GM06990 (cell line): Measurements from ENCODE around the gene AHRR.

Experiments used
- DNase-seq: peaks from one replicate; pipeline ENCODE4 v3.0.0-alpha.2; 2011; ENCODE audit not compliant: insufficient read length; ENCODE audit errors: extremely low read depth
- H3K27me3 ChIP-seq: replicated peaks from 2 replicates; pipeline ENCODE4 v1.6.0; 2011; ENCODE audit warnings: low read length; ENCODE audit not compliant: control insufficient read depth, insufficient read depth
- H3K36me3 ChIP-seq: 2 replicates; pipeline ENCODE4 v1.5.1; 2011; ENCODE audit warnings: low read length; ENCODE audit not compliant: control insufficient read depth, insufficient read depth
- H3K4me3 ChIP-seq: replicated peaks from 2 replicates; pipeline ENCODE4 v1.5.1; 2011; ENCODE audit warnings: low read depth, mild to moderate bottlenecking, control low read depth, low read length
- TF ChIP-seq, protein P1 (sequence below): IDR thresholded peaks from 2 replicates; pipeline ENCODE4 v1.5.1; 2011; ENCODE audit warnings: low read length, control low read depth, mild to moderate bottlenecking, inconsistent platforms; ENCODE audit not compliant: insufficient read depth, poor library complexity, severe bottlenecking

AHRR gene

DNA sequence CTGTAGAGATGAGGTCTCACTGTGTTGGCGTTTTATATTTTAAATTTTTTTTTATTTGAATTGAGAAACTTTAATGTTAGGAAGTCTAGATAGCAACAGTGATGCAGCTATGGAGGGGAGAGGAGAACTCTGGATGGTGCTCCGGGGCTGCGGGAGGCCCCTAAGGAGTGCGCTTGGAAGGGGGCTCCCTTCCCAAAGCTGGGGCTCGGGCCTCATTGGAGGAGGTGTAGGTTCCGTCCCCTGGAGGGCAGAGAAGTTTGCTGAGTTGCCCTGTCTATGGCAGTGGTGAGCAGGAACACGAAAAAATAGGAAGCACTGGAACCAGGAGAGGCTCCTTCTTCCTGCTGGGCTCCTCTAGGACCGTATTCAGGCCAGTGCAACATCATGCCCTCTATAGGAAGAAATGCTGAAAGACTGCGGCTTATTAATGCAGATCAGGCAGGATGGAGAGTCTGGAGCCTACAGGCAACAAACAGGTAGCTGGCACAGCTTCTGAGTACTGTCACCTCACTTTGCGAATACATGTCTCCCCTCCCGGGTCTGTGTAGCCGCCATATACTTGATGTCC is 16.1 kb downstream of the AHRR start:
- Histone ChIP-seq H3K27me3 (no peaks in the 10 kb centered on the region), H3K4me3 (no peak overlapping the region), H3K36me3 (peaks cover under 1% of the 10 kb centered on the region; the same call in 1 of the 2 replicates)
- no peak for DNase-seq
- TF ChIP-seq, protein P1, sequence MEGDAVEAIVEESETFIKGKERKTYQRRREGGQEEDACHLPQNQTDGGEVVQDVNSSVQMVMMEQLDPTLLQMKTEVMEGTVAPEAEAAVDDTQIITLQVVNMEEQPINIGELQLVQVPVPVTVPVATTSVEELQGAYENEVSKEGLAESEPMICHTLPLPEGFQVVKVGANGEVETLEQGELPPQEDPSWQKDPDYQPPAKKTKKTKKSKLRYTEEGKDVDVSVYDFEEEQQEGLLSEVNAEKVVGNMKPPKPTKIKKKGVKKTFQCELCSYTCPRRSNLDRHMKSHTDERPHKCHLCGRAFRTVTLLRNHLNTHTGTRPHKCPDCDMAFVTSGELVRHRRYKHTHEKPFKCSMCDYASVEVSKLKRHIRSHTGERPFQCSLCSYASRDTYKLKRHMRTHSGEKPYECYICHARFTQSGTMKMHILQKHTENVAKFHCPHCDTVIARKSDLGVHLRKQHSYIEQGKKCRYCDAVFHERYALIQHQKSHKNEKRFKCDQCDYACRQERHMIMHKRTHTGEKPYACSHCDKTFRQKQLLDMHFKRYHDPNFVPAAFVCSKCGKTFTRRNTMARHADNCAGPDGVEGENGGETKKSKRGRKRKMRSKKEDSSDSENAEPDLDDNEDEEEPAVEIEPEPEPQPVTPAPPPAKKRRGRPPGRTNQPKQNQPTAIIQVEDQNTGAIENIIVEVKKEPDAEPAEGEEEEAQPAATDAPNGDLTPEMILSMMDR, result peak; percentile 1

DNA sequence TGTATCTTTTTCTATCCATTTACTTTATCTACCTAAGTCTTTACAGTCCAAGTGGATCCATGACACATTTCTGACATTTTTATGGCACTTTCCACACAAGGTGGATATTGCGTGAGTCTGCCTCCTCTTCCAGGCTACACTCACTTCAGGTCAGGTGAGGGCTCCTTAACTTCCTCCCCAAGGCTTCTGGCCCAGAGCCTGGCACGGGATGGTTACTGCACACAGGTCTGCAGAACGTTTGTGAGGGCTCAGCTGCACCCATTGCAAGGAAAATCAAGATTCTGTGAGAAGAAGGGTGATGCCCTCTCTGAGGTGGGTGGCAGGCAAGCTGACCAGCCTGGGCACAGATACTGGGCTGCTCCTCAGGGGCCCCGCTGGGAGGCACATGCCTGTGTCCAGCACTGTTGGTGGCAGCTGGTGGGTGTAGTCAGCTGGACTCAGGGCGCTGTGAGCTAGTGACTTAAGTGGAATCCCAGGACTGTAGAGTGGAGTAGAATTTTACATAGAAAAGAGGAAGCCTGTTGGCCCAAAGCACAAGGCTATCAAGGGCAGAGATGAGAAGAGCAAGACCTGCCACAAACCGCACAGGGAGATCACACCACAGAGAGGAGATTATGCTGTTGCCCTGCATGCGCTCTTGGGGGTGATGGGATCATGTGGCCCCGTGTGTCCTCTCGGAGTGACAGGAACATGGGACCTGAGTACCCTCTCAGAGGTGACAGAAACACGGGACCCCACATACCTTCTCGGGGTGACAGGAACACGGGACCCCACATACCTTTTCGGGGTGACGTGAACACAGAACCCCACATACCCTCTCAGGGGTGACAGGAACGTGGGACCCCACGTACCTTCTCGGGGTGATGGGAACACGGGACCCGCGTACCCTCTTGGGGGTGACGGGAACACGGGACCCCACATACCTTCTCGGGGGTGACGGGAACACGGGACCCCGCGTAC is 21.3 kb downstream of the AHRR start:
- Histone ChIP-seq H3K27me3 (no peaks in the 10 kb centered on the region), H3K36me3 (peaks cover 17% of the 10 kb centered on the region), H3K4me3 (no peak overlapping the region)
- DNase-seq, result no peak
- TF ChIP-seq, protein P1, result no peak

DNA sequence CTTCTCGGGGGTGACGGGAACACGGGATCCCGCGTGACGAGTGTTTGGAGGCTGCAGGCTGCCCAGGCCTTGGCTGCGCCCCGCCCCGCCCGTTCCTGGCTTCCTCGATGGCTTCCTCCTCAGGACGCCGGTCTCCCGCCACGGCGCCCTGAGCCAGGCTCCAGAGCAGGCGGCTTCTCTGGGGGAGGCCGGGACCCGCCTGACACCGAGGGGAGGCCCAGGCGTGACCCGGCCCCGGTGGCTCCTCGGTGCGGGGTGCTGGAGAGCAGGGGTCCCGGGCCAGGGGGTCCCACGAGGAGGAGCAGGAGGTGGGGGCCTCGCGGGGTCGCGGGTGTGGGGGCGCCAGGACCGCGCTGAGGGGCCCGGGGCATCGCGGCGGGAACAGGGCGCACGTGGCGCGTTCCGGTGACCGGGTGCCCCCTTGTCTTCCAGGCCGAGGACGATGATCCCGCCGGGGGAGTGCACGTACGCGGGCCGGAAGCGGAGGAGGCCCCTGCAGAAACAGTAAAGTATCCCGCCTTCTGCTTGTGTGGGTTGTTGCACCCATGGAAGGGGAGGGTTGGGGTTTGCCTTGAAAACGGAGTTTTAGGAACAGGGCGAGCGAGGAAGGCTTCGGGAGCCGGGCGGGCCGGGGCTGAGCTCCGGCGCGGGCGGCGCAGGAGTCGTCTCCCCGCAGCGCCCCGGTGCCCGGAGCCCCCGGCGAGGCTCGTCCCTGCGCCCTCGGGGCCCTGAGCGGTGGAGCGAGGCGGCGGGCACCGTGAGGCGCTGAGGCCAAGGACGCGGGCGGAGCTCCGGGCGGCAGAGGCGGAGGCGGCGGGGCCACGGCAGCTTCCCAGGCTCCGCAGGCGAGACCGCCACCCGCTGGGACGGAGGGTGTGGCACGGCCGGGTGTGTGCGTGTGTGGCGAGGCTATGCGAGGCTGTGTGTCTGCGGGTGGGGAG is 22.2 kb downstream of the AHRR start:
- Histone ChIP-seq H3K36me3 (peaks cover 20% of the 10 kb centered on the region), H3K4me3 (peak overlapping the region; percentile 38), H3K27me3 (no peaks in the 10 kb centered on the region)
- TF ChIP-seq, protein P1, result no peak
- no peak for DNase-seq

DNA sequence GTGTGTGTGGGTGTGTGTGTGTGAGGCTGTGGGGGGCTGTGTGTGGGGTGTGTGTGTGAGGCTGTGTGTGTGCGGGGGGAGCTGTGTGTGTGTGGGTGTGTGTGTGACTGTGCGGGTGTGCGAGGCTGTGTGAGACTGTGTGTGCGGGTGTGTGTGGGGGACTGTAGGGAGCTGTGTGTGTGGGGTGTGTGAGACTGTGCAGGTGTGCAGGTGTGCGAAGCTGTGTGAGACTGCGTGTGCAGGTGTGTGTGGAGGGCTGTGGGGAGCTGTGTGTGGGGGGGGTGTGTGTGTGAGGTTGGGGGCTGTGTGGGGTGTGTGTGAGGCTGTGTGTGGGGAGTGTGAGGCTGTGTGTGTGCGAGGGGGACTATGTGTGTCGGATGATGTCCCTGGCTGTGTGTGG is 23.2 kb downstream of the AHRR start:
- DNase-seq, result no peak
- Histone ChIP-seq H3K4me3 (no peak overlapping the region), H3K27me3 (no peaks in the 10 kb centered on the region), H3K36me3 (peaks cover 21% of the 10 kb centered on the region)
- TF ChIP-seq, protein P1, result no peak

DNA sequence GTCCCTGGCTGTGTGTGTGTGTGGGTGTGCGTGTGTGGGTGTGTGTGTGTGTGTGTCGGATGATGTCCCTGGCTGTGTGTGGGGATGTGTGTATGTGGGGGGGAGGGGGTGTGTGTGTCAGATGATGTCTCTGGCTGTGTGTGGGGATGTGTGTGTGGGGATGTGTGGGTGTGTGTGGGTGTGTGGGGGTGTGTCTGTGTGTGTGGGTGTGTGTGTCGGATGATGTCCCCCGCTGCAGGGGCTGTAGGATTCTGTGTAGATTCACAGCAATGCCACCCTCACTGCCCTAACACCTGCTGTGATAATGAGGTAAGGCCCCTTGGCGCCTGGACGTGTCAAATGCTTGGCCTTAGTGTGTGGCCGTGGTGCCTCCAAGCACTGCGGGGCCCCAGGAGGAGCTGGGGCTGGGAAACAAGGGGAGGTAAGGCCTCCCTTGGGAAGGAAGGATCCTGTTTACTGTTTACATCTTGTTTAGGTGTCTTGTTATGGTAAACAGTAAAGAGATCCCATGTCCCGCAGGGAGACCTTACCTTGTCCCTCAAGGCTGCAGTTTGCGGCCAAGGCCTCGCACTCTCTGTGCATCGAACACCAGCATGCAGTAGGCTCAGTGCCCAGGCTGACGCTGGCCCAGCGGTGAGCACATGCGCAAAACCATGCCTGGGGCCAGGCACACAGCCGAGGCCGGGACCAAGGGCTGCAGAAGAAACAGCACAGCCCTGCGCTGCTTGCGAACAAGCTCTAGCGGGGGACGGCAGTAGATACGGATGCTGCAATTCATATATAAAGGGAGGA is 24.1 kb downstream of the AHRR start:
- no peak overlapping the region for H3K4me3 ChIP-seq
- H3K36me3 ChIP-seq, result peaks cover 24% of the 10 kb centered on the region
- DNase-seq, result no peak
- H3K27me3 ChIP-seq, result no peaks in the 10 kb centered on the region
- TF ChIP-seq, protein P1, result no peak
